Mesodermal cell (in vitro differentiated cells): Measurements from ENCODE around the gene TGM3.
"Not testable (repeated sequence)": the region's sequence is repeated elsewhere in the genome, so short reads cannot be mapped to it uniquely, and the experiment has no call there.

ENCODE experiments used
- H3K27ac ChIP-seq: 2 replicates; pipeline ENCODE4 v1.7.0; 2013; ENCODE audit warnings: mild to moderate bottlenecking, low read depth, low read length, moderate library complexity; ENCODE audit not compliant: severe bottlenecking
- H3K36me3 ChIP-seq: 2 replicates; pipeline ENCODE4 v1.7.1; 2013; ENCODE audit warnings: mild to moderate bottlenecking, low read length, moderate library complexity; ENCODE audit not compliant: control insufficient read depth, insufficient read depth
- H3K4me1 ChIP-seq: one replicate; pipeline ENCODE4 v1.7.1; 2013; ENCODE audit warnings: mild to moderate bottlenecking, low read length; ENCODE audit not compliant: insufficient read depth, control insufficient read depth, poor library complexity, severe bottlenecking
- H3K4me3 ChIP-seq: 2 replicates; pipeline ENCODE4 v1.7.0; 2013; ENCODE audit warnings: low read length, control low read depth, mild to moderate bottlenecking; ENCODE audit not compliant: insufficient read depth, poor library complexity, severe bottlenecking; ENCODE audit errors: extremely low read depth
- H3K9me3 ChIP-seq: 2 replicates; pipeline ENCODE4 v1.7.1; 2013; ENCODE audit warnings: mild to moderate bottlenecking, low read length, moderate library complexity; ENCODE audit not compliant: control insufficient read depth
- WGBS, 2 experiments: methylation state at CpG; one replicate each; pipeline ENCODE4 v1.1.5; 2013; ENCODE audit warnings: missing lambda C conversion rate in 2 of 2; ENCODE audit not compliant: insufficient coverage in 2 of 2; 5-methylcytosine and 5-hydroxymethylcytosine counted together

The TGM3 gene

DNA sequence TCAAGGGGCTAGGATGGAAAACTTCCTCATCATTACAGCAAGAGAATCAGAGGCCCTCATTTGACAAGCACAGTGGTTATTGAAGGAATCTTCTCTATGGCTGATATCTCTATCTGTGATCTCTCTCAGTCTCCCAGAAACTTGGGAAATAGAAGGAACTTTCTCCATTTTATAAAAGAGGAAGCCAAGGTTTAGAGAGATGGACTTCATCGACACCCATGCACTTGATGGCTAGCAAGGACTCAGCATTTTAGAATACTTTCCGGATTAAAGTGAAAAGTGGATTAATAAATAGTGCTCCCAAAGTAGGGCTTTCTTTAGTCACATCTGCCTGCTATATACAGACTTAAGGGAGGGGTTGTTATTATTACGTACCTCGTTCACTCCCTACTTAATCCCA, 34.2 kb upstream of the TGM3 start:
- 100% methylated on average over 1 to 2 of the region's 4 CpGs for WGBS, 2 experiments
- Histone ChIP-seq H3K27ac (no peak overlapping the region), H3K36me3 (no peaks in the 10 kb centered on the region), H3K9me3 (no peaks in the 10 kb centered on the region), H3K4me1 (no peaks in the 10 kb centered on the region), H3K4me3 (no peak overlapping the region)

DNA sequence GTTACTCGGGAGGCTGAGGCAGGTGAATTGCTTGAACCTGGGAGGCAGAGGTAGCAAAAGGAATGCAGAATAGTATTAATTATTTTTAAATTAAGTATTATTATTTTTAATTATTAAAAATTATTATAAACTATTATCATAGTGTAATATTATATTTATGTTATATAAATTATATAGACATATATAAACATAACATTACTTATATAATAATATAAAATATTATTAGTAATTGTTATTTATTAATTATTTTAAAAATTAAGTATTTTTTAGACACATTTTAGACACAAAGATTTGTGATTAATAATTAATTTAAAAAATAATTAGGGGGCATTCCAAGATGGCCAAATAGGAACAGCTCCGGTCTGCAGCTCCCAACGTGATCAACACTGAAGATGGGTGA, 31.7 kb upstream of the TGM3 start:
- Histone ChIP-seq H3K27ac (no peak overlapping the region), H3K4me1 (no peaks in the 10 kb centered on the region), H3K4me3 (no peak overlapping the region), H3K9me3 (no peaks in the 10 kb centered on the region), H3K36me3 (no peaks in the 10 kb centered on the region)
- 93 to 96% methylated on average over 2 of the region's 3 CpGs for WGBS, 2 experiments

DNA sequence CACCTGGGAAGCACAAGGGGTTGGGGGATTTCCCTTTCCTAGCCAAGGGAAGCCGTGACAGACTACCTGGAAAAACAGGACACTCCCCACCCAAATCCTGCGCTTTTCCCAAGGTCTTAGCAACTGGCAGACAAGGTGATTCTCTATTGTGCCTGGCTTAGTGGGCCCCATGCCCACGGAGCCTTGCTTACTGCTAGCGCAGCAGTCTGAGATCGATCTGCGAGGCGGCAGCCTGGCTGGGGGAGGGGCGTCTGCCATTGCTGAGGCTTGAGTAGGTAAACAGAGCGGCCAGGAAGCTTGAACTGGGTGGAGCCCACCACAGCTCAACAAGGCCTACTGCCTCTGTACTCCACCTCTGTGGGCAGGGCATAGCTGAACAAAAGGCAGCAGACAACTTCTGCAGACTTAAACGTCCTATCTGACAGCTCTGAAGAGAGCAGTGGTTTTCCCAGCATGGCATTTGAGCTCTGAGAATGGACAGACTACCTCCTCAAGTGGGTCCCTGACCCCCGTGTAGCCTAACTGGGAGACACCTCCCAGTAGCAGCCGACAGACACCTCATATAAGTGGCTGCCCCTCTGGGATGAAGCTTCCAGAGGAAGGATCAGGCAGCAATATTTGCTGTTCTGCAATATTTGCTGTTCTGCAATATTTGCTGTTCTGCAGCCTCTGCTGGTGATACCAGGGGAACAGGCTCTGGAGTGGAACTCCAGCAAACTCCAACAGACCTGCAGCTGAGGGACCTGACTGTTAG, 31.0 kb upstream of the TGM3 start:
- H3K36me3 ChIP-seq, H3K27ac ChIP-seq, H3K4me3 ChIP-seq, H3K9me3 ChIP-seq, H3K4me1 ChIP-seq: not testable (repeated sequence)
- WGBS, 2 experiments, result 38 to 44% methylated on average over 10 of the region's 12 CpGs

DNA sequence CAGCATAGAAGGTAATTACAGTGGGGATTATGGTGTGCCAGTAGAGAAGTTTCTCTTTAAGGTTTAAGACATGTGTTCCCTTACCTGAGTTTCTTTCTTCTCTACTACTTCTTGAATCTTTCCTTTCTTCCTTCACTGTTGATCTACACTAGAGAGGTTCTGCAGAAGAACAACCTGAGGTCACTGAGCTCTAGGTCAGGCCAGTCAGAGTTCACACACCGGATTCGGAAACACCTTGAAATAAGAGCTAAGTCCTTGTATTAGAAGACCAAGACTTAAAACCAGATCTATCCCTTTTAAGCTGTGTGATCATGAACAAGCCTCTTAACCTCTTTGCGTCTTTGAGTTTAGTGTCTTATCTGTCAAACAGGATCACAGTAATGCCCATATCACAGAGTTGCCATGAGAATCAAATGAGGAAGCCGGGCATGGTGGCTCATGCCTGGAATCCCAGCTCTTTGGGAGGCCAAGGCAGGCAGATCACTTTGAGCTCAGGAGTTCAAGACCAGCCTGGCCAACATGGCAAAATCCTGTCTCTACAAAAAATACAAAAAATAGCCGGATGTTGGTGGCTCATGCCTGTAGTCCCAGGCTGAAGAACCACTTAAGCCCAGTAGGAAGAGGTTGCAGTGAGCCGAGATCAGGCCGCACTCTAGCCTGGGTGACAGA, 22.0 kb upstream of the TGM3 start:
- Histone ChIP-seq H3K4me1 (no peaks in the 10 kb centered on the region), H3K27ac (no peak overlapping the region), H3K36me3 (no peaks in the 10 kb centered on the region), H3K4me3 (no peak overlapping the region), H3K9me3 (no peaks in the 10 kb centered on the region)
- 88 to 96% methylated on average over 5 of the region's 7 CpGs for WGBS, 2 experiments

DNA sequence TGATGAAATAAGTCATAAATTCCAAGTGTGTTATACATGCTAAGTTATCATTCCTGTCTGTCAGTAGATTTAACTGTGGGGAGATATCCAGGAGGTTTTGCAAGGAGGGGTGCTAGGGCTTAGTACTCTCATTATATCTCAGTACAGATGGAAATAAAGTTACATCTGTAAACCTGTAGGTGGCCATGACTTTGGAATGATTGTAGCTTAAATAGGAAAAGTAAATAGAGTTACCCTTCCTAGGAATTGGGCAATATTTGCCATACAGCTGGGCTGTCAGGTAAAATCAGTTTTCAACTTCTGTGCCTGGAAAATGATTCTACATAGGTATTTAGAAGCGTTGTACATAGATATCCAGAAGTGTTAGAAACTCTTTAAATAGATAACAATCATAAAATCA, 19.8 kb upstream of the TGM3 start:
- Histone ChIP-seq H3K4me3 (no peak overlapping the region), H3K9me3 (no peaks in the 10 kb centered on the region), H3K27ac (no peak overlapping the region), H3K4me1 (no peaks in the 10 kb centered on the region), H3K36me3 (no peaks in the 10 kb centered on the region)
- no CpG with 5 or more reads among the region's 1 CpG for WGBS, 2 experiments

DNA sequence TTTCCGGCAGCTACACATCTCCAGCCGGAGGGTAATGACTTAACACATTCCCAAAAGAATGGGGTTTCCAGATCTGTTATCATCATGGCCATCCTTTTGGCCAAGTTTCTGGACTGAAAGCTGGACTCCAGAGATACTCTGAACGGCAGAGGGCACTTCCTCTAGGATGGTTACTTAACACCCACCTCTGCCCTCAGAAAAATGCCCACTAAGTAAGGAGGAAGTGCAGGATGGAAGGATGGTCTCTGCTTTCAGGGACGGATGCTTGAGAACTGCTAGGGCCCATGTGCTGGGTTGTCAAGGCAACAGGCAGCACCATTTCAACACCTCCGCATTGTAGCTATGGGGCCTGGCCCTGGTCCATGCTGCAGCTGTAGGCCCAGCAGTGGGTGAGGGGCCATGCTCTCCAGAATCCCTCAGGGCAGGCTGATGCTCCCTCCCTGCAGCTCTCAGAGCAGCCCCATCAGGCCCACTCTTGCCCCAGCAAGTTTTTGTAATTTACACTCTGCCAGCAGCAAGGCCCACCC, 16.5 kb upstream of the TGM3 start:
- Histone ChIP-seq H3K9me3 (no peaks in the 10 kb centered on the region), H3K36me3 (no peaks in the 10 kb centered on the region), H3K4me3 (no peak overlapping the region), H3K4me1 (no peaks in the 10 kb centered on the region), H3K27ac (no peak overlapping the region)
- WGBS, 2 experiments, result 86 to 90% methylated on average over 4 of the region's 5 CpGs

DNA sequence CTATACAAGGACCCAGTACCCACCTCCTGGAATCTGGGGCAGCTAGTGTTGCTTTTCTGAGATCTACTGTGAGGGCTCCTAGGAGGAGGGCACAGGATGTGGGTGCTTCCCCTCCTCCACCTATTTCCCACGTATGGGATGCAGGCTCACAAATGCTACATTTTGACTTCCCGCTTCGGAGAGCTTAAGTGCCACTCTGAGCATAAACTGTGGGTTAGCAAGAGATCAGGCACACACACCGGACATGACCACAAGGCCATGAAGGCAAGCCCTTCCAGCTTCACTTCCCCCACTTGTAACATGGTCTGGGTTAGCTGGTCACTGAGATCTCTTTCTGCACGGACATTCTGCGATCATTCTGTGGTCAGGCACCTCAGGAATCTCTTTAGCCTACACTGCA, 15.7 kb upstream of the TGM3 start:
- Histone ChIP-seq H3K9me3 (no peaks in the 10 kb centered on the region), H3K4me1 (peaks cover 8% of the 10 kb centered on the region), H3K4me3 (no peak overlapping the region), H3K36me3 (no peaks in the 10 kb centered on the region), H3K27ac (no peak overlapping the region)
- WGBS, 2 experiments, result 82 to 100% methylated on average over 5 to 6 of the region's 6 CpGs

DNA sequence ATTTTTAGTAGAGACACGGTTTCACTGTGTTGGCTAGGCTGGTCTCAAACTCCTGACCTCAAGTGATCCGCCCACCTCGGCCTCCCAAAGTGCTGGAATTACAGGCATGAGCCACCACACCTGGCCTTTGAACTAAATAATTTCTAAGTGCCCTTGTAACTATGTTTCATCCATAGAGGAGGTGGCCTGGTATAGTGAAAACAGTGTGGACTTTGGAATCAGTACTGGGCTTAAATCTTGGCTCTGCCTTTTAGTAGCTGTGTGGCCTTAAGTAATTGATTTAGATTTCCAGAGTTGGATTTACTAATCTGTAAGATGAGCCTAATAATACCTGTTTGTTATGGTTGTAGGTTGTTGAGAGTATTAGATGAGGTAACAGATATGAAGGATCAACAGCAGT, 14.2 kb upstream of the TGM3 start:
- 80 to 100% methylated on average over 1 of the region's 3 CpGs for WGBS, 2 experiments
- Histone ChIP-seq H3K36me3 (no peaks in the 10 kb centered on the region), H3K4me1 (peaks cover 14% of the 10 kb centered on the region), H3K9me3 (no peaks in the 10 kb centered on the region), H3K4me3 (no peak overlapping the region), H3K27ac (no peak overlapping the region)

DNA sequence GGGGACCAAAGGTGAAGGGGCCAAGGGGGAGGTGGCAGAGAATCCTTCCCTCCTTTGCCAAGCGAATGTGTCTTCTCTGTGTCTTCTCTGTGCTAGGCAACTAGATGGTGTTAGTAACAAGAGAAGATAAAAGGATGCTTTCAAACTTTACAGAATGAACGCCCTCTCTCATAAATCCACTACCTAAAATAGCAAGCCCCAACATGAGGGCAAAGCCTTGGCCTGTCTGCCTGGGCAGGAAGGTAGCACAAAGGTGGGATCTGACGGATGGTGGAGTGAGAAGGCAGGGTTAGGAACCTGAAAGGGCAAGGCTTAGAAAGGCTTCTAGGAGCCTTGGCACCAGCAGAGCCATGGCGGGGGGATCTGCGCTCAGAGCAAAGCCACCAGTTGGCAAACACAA, 13.6 kb upstream of the TGM3 start:
- Histone ChIP-seq H3K4me1 (peaks cover 14% of the 10 kb centered on the region), H3K9me3 (no peaks in the 10 kb centered on the region), H3K27ac (no peak overlapping the region), H3K4me3 (no peak overlapping the region), H3K36me3 (no peaks in the 10 kb centered on the region)
- 86 to 92% methylated on average over 1 of the region's 5 CpGs for WGBS, 2 experiments

DNA sequence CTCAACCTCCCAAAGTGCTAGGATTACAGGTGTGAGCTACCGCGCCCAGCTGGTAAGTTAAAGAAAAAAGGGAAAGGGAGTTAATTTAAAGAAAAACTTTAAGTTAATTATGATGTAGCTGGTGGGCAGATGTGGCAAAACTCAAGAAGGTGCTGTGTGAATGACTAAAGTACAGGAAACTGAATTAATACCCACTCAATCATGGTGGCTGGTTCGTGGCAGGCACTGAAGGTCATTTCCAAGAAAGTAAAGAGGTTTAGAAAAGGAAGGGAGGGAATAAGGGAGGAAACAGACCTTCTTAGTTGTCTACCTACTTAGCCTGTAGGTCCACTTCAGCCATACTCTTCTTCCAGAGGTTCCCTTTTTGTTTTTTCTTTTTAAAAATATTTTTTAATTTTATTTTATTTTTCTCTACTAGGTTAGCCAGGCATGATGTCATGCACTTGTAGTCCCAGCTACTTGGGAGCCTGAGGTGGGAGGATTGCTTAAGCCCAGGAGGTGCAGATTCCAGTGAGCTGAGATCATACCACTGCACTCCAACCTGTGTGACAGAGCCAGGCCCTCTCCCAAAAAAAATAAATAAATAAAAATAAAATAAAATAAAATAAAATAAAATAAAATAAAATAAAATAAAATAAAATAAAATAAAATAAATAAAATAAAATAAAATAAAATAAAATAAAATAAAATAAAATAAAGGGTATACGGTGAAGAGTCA, 11.9 kb upstream of the TGM3 start:
- no peak overlapping the region for H3K4me3 ChIP-seq
- H3K27ac ChIP-seq, result peak overlapping the region; percentile 49
- no peaks in the 10 kb centered on the region for H3K9me3 ChIP-seq
- H3K4me1 ChIP-seq, result peaks cover 16% of the 10 kb centered on the region
- no CpG with 5 or more reads among the region's 4 CpGs for WGBS, 2 experiments
- H3K36me3 ChIP-seq, result no peaks in the 10 kb centered on the region
